K562 (cell line): ENCODE data around the gene GRPEL2. TPM values are rescaled to one million over a fixed set of nuclear protein-coding genes. Genes with fewer than 3 reads are reported as not detected.

Source experiments
- ADNP ChIP-seq: fragments of 200-800 bp; sonication (Bioruptor generic); IDR thresholded peaks from 2 replicates; pipeline ENCODE4 v1.6.1; 2016; ENCODE audit warnings: missing genetic modification characterization, missing compliant biosample characterization
- CBX3 ChIP-seq, 2 experiments: IDR thresholded peaks; 1 replicate in 1 of 2; 2 replicates in 1 of 2; pipeline ENCODE4 v1.6.1; 2012; ENCODE audit warnings: inconsistent platforms in 2 of 2, low read length in 2 of 2, borderline replicate concordance in 1 of 2, control low read depth in 1 of 2
- ELF4 ChIP-seq: fragments of 450-650 bp; formaldehyde crosslinking; IDR thresholded peaks from 2 replicates; pipeline ENCODE4 v1.4.0; 2022; ENCODE audit warnings: missing genetic modification characterization
- ELK3 ChIP-seq: fragments of 450-650 bp; formaldehyde crosslinking; IDR thresholded peaks from 2 replicates; pipeline ENCODE4 v1.4.0; 2020; ENCODE audit warnings: mild to moderate bottlenecking
- EWSR1 ChIP-seq: fragments of 450-650 bp; IDR thresholded peaks from 2 replicates; pipeline ENCODE4 v1.6.1; 2018; ENCODE audit warnings: borderline replicate concordance, mild to moderate bottlenecking, low read depth, moderate library complexity; ENCODE audit not compliant: partially characterized antibody
- FOXA3 ChIP-seq, 2 experiments: fragments of 450-650 bp in 1 of 2; sonication (generic) in 1 of 2; formaldehyde crosslinking; IDR thresholded peaks in 1 of 2; conservative IDR thresholded peaks in 1 of 2; 2 replicates each; pipeline versions ENCODE4 v1.4.0 to v1.8.0; 2020 to 2022; ENCODE audit warnings: mild to moderate bottlenecking in 2 of 2, missing genetic modification reagents in 1 of 2
- GABPA ChIP-seq: fragments of 200-800 bp; sonication (Bioruptor generic); conservative IDR thresholded peaks from 2 replicates; pipeline ENCODE4 v1.6.1; 2016; ENCODE audit warnings: low read depth, missing genetic modification characterization, missing compliant biosample characterization
- HOXB6 ChIP-seq: fragments of 250-450 bp; sonication (Bioruptor Pico); IDR thresholded peaks from 2 replicates; pipeline ENCODE4 v1.5.1; 2022; ENCODE audit warnings: mild to moderate bottlenecking, borderline replicate concordance
- KDM2B ChIP-seq: fragments of 250-450 bp; sonication (Bioruptor Pico); IDR thresholded peaks from 2 replicates; pipeline ENCODE4 v1.8.0; 2021; ENCODE audit warnings: mild to moderate bottlenecking, moderate library complexity
- PHF8 ChIP-seq: fragments of 200-600 bp; sonication (generic); IDR thresholded peaks from 2 replicates; pipeline ENCODE4 v1.6.1; 2012; ENCODE audit warnings: mixed run types, mild to moderate bottlenecking, inconsistent platforms, low read length, moderate library complexity, borderline replicate concordance
- PHTF2 ChIP-seq: fragments of 250-450 bp; sonication (Bioruptor Pico); IDR thresholded peaks from 2 replicates; pipeline ENCODE4 v1.5.0; 2021; ENCODE audit warnings: mild to moderate bottlenecking
- PPARD ChIP-seq: fragments of 250-450 bp; sonication (Bioruptor Pico); IDR thresholded peaks from 2 replicates; pipeline ENCODE4 v1.8.0; 2022; ENCODE audit warnings: inconsistent platforms, mild to moderate bottlenecking, moderate library complexity
- RFX7 ChIP-seq: fragments of 250-450 bp; sonication (Bioruptor Pico); IDR thresholded peaks from 2 replicates; pipeline ENCODE4 v1.5.1; 2021; ENCODE audit warnings: mild to moderate bottlenecking
- SAP30 ChIP-seq: fragments of 200-600 bp; sonication (generic); IDR thresholded peaks from 2 replicates; pipeline ENCODE4 v1.6.1; 2012; ENCODE audit warnings: borderline replicate concordance, low read depth, mild to moderate bottlenecking, moderate library complexity, low read length, control low read depth, inconsistent platforms; ENCODE audit not compliant: insufficient read depth, poor library complexity, severe bottlenecking
- SETDB1 ChIP-seq: IDR thresholded peaks from one replicate; pipeline ENCODE4 v1.6.1; 2012; ENCODE audit warnings: low read length, control low read depth, inconsistent platforms
- ZNF134 ChIP-seq: fragments of 250-450 bp; sonication (Bioruptor Pico); conservative IDR thresholded peaks from 2 replicates; pipeline ENCODE4 v1.4.0; 2020
- ZNF431 ChIP-seq: sonication (generic); formaldehyde crosslinking; IDR thresholded peaks from 2 replicates; pipeline ENCODE4 v1.8.0; 2022; ENCODE audit warnings: mild to moderate bottlenecking, missing genetic modification reagents
- ZSCAN29 ChIP-seq: fragments of 450-650 bp; IDR thresholded peaks from 2 replicates; pipeline ENCODE4 v1.6.1; 2017
- polyA plus RNA-seq, 8 experiments: library from polyadenylated mRNA; depleted of rRNA in 4 of 8; stranded (reverse) in 5 of 8; unstranded in 3 of 8; fragments of >200 nt; fragmentation: Nextera tagmentation in 2 of 8; fragmentation: Illumina TruSeq in 1 of 8; extraction: Ambion mirVana in 2 of 8; extraction: Trizol in 1 of 8; gene quantifications; 2 replicates each; pipeline versions ENCODE4 v1.2.1 to v1.2.3, GENCODE V29; 2011 to 2014; ENCODE audit warnings: inconsistent platforms in 1 of 8, missing spikeins in 1 of 8
- total RNA-seq, 7 experiments: library from RNA; depleted of rRNA in 6 of 7; stranded (reverse); fragments of >200 nt in 6 of 7; fragmentation: Illumina TruSeq in 2 of 7; extraction: Trizol in 2 of 7; gene quantifications; 2 replicates each; pipeline versions ENCODE4 v1.2.1 to v1.2.3, GENCODE V29; 2011 to 2021; ENCODE audit warnings: low replicate concordance in 1 of 7
- TF ChIP-seq, protein P1 (sequence below): fragments of 250-450 bp; sonication (Bioruptor Pico); IDR thresholded peaks from 2 replicates; pipeline ENCODE4 v1.5.0; 2021
- TF ChIP-seq, protein P2 (sequence below): fragments of 250-450 bp; sonication (Bioruptor Pico); IDR thresholded peaks from 2 replicates; pipeline ENCODE4 v1.4.0; 2020
- TF ChIP-seq, protein P3 (sequence below), 3 experiments: fragments of 200-800 bp in 1 of 3; fragments of 250-450 bp in 1 of 3; fragments of 450-650 bp in 1 of 3; sonication (Bioruptor Pico) in 1 of 3; sonication (Bioruptor generic) in 1 of 3; formaldehyde crosslinking in 1 of 3; IDR thresholded peaks; 2 replicates each; pipeline versions ENCODE4 v1.6.1 to v1.8.0; 2016 to 2022; ENCODE audit warnings: mild to moderate bottlenecking in 2 of 3, missing genetic modification characterization in 2 of 3, missing compliant biosample characterization in 1 of 3, moderate library complexity in 1 of 3

GRPEL2 gene
- total and polyA plus RNA-seq, 9 of the 15 experiments (the other 6 are each of a cell fraction or from before 2014, with no cell fraction given): 11.2 to 40.5 (median 25.8) TPM

DNA sequence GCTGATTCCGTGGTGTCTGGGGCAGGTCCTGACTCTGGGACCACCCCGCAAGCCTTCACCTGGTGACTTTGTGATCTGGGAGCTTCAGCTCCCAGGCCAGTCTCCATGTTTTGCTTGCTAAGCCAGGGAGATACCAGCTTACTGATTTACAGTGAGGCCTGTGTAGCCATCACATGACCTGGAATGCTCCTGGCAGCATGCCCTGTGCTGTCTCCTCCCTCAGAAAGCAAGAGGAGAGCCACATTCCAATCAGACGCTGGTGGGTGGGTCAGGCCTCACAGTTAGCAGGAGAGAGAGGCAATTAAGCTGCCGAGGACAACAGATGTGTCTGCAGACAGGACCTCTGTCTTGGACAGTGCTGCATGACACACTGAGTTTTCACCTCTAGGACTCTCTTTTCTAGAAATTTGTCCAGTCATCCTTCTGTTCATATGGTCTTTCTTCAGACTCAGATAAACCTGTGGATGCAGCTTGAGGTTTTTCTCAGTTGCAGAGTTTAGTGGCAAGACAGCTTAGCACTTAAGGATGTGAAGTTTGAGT is 24.4 kb upstream of the GRPEL2 start (continued):
- TF ChIP-seq EWSR1 (no peak), ADNP (tag) (no peak), ZSCAN29 (no peak), PHTF2 (CRISPR knock-in tag) (no peak), KDM2B (no peak), SAP30 (no peak), PHF8 (peak; percentile 37; the same call in 1 of the 2 replicates), ZNF431 (CRISPR knock-in tag) (no peak), FOXA3 (CRISPR knock-in tag; conservative IDR thresholded peaks at IDR 0.05 in 1 of 2, IDR thresholded peaks at IDR 0.05 in 1 of 2) (no peak; a peak in 2 of 4 replicates), PPARD (CRISPR knock-in tag) (no peak), SETDB1 (no peak), GABPA (tag) (no peak), ELK3 (CRISPR knock-in tag) (no peak), ZNF134 (CRISPR knock-in tag) (peak; percentile 91), CBX3 (IDR thresholded peaks at IDR 0.05; ENCODE audit: borderline replicate concordance in 1 of 2, low read length in 2 of 2) (peak in 1 of 2 experiments; percentile 95; a peak in 1 of 3 replicates), HOXB6 (no peak), ELF4 (CRISPR knock-in tag) (no peak), RFX7 (CRISPR knock-in tag) (no peak)
- TF ChIP-seq, protein P1, sequence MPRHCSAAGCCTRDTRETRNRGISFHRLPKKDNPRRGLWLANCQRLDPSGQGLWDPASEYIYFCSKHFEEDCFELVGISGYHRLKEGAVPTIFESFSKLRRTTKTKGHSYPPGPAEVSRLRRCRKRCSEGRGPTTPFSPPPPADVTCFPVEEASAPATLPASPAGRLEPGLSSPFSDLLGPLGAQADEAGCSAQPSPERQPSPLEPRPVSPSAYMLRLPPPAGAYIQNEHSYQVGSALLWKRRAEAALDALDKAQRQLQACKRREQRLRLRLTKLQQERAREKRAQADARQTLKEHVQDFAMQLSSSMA (CRISPR knock-in tag): no peak
- TF ChIP-seq, protein P2, sequence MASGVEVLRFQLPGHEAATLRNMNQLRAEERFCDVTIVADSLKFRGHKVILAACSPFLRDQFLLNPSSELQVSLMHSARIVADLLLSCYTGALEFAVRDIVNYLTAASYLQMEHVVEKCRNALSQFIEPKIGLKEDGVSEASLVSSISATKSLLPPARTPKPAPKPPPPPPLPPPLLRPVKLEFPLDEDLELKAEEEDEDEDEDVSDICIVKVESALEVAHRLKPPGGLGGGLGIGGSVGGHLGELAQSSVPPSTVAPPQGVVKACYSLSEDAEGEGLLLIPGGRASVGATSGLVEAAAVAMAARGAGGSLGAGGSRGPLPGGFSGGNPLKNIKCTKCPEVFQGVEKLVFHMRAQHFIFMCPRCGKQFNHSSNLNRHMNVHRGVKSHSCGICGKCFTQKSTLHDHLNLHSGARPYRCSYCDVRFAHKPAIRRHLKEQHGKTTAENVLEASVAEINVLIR (CRISPR knock-in tag): no peak
- TF ChIP-seq, protein P3, sequence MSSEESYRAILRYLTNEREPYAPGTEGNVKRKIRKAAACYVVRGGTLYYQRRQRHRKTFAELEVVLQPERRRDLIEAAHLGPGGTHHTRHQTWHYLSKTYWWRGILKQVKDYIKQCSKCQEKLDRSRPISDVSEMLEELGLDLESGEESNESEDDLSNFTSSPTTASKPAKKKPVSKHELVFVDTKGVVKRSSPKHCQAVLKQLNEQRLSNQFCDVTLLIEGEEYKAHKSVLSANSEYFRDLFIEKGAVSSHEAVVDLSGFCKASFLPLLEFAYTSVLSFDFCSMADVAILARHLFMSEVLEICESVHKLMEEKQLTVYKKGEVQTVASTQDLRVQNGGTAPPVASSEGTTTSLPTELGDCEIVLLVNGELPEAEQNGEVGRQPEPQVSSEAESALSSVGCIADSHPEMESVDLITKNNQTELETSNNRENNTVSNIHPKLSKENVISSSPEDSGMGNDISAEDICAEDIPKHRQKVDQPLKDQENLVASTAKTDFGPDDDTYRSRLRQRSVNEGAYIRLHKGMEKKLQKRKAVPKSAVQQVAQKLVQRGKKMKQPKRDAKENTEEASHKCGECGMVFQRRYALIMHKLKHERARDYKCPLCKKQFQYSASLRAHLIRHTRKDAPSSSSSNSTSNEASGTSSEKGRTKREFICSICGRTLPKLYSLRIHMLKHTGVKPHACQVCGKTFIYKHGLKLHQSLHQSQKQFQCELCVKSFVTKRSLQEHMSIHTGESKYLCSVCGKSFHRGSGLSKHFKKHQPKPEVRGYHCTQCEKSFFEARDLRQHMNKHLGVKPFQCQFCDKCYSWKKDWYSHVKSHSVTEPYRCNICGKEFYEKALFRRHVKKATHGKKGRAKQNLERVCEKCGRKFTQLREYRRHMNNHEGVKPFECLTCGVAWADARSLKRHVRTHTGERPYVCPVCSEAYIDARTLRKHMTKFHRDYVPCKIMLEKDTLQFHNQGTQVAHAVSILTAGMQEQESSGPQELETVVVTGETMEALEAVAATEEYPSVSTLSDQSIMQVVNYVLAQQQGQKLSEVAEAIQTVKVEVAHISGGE (CRISPR knock-in tag; IDR thresholded peaks at IDR 0.05): peak in 1 of 3 experiments; percentile 68; a peak in 2 of 6 replicates
